IMR-90 (cell line): ENCODE data around the gene VEGFC. TPM values are rescaled to one million over a fixed set of nuclear protein-coding genes. Genes with fewer than 3 reads are reported as not detected.

Experiments used
- ATAC-seq: fragments of 200-7000 bp; cut with Tn5 transposase; 2 replicates; pipeline ENCODE4 v1.9.1; 2020; ENCODE audit warnings: low read depth, mild to moderate bottlenecking, moderate library complexity
- BruUV-seq: library from RNA; stranded (reverse); fragments of 400-500 nt; replicated peaks from 2 replicates; lab custom pipeline; 2021; lab: Mats Ljungman, UMichigan
- CTCF ChIA-PET: fragments of 300-600 bp; formaldehyde crosslinking; extraction: SDS; loops from one replicate; lab custom pipeline; 2021; ENCODE audit warnings: antibody characterized with exemption; lab: Yijun Ruan, JAX
- POLR2A ChIA-PET: fragments of 300-600 bp; sonication (Branson Sonifier 250); formaldehyde crosslinking; loops from one replicate; lab custom pipeline; 2022; ENCODE audit warnings: antibody characterized with exemption; ENCODE audit not compliant: unreplicated experiment; lab: Charles Lee
- DNase-seq: peaks from one replicate; pipeline ENCODE4 v3.0.0; 2013
- H2AFZ ChIP-seq: replicated peaks from 2 replicates; pipeline ENCODE3; 2013; ENCODE audit warnings: low read length, mild to moderate bottlenecking; ENCODE audit not compliant: poor library complexity
- H2AK5ac ChIP-seq: 2 replicates; pipeline ENCODE4 v1.6.1; 2013; ENCODE audit warnings: low read depth, low read length, inconsistent platforms
- H2AK9ac ChIP-seq: replicated peaks from 2 replicates; pipeline ENCODE3; 2013; ENCODE audit warnings: mild to moderate bottlenecking, low read depth, low read length, moderate library complexity; ENCODE audit not compliant: poor library complexity
- H2BK120ac ChIP-seq: 2 replicates; pipeline ENCODE4 v1.6.1; 2013; ENCODE audit warnings: low read depth, low read length, inconsistent platforms
- H2BK15ac ChIP-seq: 3 replicates; pipeline ENCODE4 v1.6.1; 2013; ENCODE audit warnings: low read depth, low read length, inconsistent platforms
- H2BK20ac ChIP-seq: 2 replicates; pipeline ENCODE4 v1.6.1; 2013; ENCODE audit warnings: low read depth, mild to moderate bottlenecking, inconsistent platforms, low read length, moderate library complexity
- H2BK5ac ChIP-seq: 2 replicates; pipeline ENCODE4 v1.6.1; 2013; ENCODE audit warnings: mild to moderate bottlenecking, low read depth, low read length, inconsistent platforms; ENCODE audit not compliant: poor library complexity, severe bottlenecking
- H3K14ac ChIP-seq: replicated peaks from 2 replicates; pipeline ENCODE4 v1.6.1; 2013; ENCODE audit warnings: low read depth, low read length, inconsistent platforms
- H3K18ac ChIP-seq: 2 replicates; pipeline ENCODE4 v1.6.1; 2013; ENCODE audit warnings: low read depth, low read length, control low read depth
- H3K23ac ChIP-seq: 2 replicates; pipeline ENCODE4 v1.6.1; 2013; ENCODE audit warnings: low read depth, low read length, inconsistent platforms
- H3K27ac ChIP-seq: 2 replicates; pipeline ENCODE4 v1.5.1; 2013; ENCODE audit warnings: mild to moderate bottlenecking, control low read depth, low read length; ENCODE audit not compliant: insufficient read depth
- H3K27me3 ChIP-seq: 2 replicates; pipeline ENCODE4 v1.6.1; 2013; ENCODE audit warnings: low read length; ENCODE audit not compliant: control insufficient read depth, insufficient read depth
- H3K36me3 ChIP-seq: 2 replicates; pipeline ENCODE4 v1.6.1; 2013; ENCODE audit warnings: low read length, mixed read lengths; ENCODE audit not compliant: control insufficient read depth, insufficient read depth
- H3K4ac ChIP-seq: 2 replicates; pipeline ENCODE4 v1.6.1; 2013; ENCODE audit warnings: low read depth, low read length, inconsistent platforms
- H3K4me1 ChIP-seq: 2 replicates; pipeline ENCODE4 v1.6.1; 2013; ENCODE audit warnings: low read length, mixed read lengths; ENCODE audit not compliant: control insufficient read depth, insufficient read depth
- H3K4me2 ChIP-seq: 2 replicates; pipeline ENCODE4 v1.6.1; 2013; ENCODE audit warnings: low read depth, mild to moderate bottlenecking, control low read depth, low read length, moderate library complexity
- H3K4me3 ChIP-seq: 2 replicates; pipeline ENCODE4 v1.5.1; 2013; ENCODE audit warnings: low read depth, mild to moderate bottlenecking, control low read depth, low read length, moderate library complexity; ENCODE audit not compliant: insufficient read depth
- H3K56ac ChIP-seq: 2 replicates; pipeline ENCODE4 v1.6.1; 2013; ENCODE audit warnings: low read length, inconsistent platforms; ENCODE audit not compliant: insufficient read depth; ENCODE audit errors: extremely low read depth
- H3K79me1 ChIP-seq, 2 experiments: 2 replicates each; pipeline ENCODE4 v1.6.1; 2013; ENCODE audit warnings: low read length in 2 of 2, inconsistent platforms in 1 of 2, low read depth in 1 of 2
- H3K9ac ChIP-seq: 2 replicates; pipeline ENCODE4 v1.6.1; 2013; ENCODE audit warnings: low read depth, low read length, control low read depth
- H3K9me1 ChIP-seq: 2 replicates; pipeline ENCODE4 v1.6.1; 2013; ENCODE audit warnings: low read length, inconsistent platforms; ENCODE audit not compliant: insufficient read depth
- H3K9me3 ChIP-seq: 2 replicates; pipeline ENCODE4 v1.6.1; 2013; ENCODE audit warnings: low read length; ENCODE audit not compliant: control insufficient read depth, insufficient read depth
- H4K20me1 ChIP-seq: 2 replicates; pipeline ENCODE4 v1.6.1; 2013; ENCODE audit warnings: low read length, inconsistent platforms; ENCODE audit not compliant: insufficient read depth
- H4K5ac ChIP-seq: 2 replicates; pipeline ENCODE4 v1.6.1; 2013; ENCODE audit warnings: mild to moderate bottlenecking, low read depth, low read length, control low read depth
- H4K8ac ChIP-seq, 2 experiments: 2 replicates each; pipeline ENCODE4 v1.6.1; 2013; ENCODE audit warnings: low read depth in 2 of 2, low read length in 2 of 2, control low read depth in 1 of 2, inconsistent platforms in 1 of 2
- H4K91ac ChIP-seq: 2 replicates; pipeline ENCODE4 v1.6.1; 2013; ENCODE audit warnings: low read depth, low read length, inconsistent platforms; ENCODE audit not compliant: insufficient read depth
- BHLHE40 ChIP-seq: fragments of 150-350 bp; IDR thresholded peaks from 2 replicates; pipeline ENCODE4 v1.6.1; 2016; ENCODE audit warnings: mild to moderate bottlenecking, low read depth, low read length
- CEBPB ChIP-seq: IDR thresholded peaks from 2 replicates; pipeline ENCODE4 v1.6.1; 2012; ENCODE audit warnings: low read depth, low read length, improper control_type of control experiment
- CHD1 ChIP-seq: IDR thresholded peaks from 2 replicates; pipeline ENCODE4 v1.6.1; 2012; ENCODE audit warnings: low read depth, low read length, improper control_type of control experiment
- FOS ChIP-seq: fragments of 150-350 bp; IDR thresholded peaks from 2 replicates; pipeline ENCODE4 v1.6.1; 2016; ENCODE audit warnings: low read depth, low read length
- MAFK ChIP-seq: IDR thresholded peaks from 2 replicates; pipeline ENCODE4 v1.6.1; 2012; ENCODE audit warnings: low read depth, low read length, improper control_type of control experiment
- MAZ ChIP-seq: IDR thresholded peaks from 2 replicates; pipeline ENCODE4 v1.6.1; 2012; ENCODE audit warnings: low read depth, mild to moderate bottlenecking, low read length, improper control_type of control experiment, moderate library complexity, borderline replicate concordance
- MXI1 ChIP-seq: IDR thresholded peaks from 2 replicates; pipeline ENCODE4 v1.6.1; 2012; ENCODE audit warnings: low read depth, mild to moderate bottlenecking, low read length, moderate library complexity, borderline replicate concordance
- NFE2L2 ChIP-seq: fragments of 150-350 bp; IDR thresholded peaks from 2 replicates; pipeline ENCODE4 v1.6.1; 2016; ENCODE audit warnings: low read depth, mild to moderate bottlenecking, low read length
- POLR2A ChIP-seq: IDR thresholded peaks from 2 replicates; pipeline ENCODE4 v1.6.1; 2012; ENCODE audit warnings: mild to moderate bottlenecking, low read depth, low read length
- RAD21 ChIP-seq: IDR thresholded peaks from 2 replicates; pipeline ENCODE4 v1.6.1; 2012; ENCODE audit warnings: low read length, improper control_type of control experiment
- RCOR1 ChIP-seq: IDR thresholded peaks from 2 replicates; pipeline ENCODE4 v1.6.1; 2012; ENCODE audit warnings: mild to moderate bottlenecking, low read length, improper control_type of control experiment; ENCODE audit not compliant: insufficient replicate concordance
- RFX5 ChIP-seq: IDR thresholded peaks from 2 replicates; pipeline ENCODE4 v1.8.0; 2012; ENCODE audit warnings: low read depth, mild to moderate bottlenecking, low read length, moderate library complexity
- SMC3 ChIP-seq: fragments of 150-350 bp; IDR thresholded peaks from 2 replicates; pipeline ENCODE4 v1.6.1; 2016; ENCODE audit warnings: low read depth, mild to moderate bottlenecking, antibody characterized with exemption, low read length, moderate library complexity
- WGBS, 2 experiments: methylation state at CpG; one replicate each; pipeline versions ENCODE4 v1.1.5 to v1.1.7; 2013; ENCODE audit warnings: missing lambda C conversion rate in 2 of 2; ENCODE audit not compliant: insufficient read length in 1 of 2; ENCODE audit errors: extremely low coverage in 2 of 2; 5-methylcytosine and 5-hydroxymethylcytosine counted together
- dilution Hi-C: fragments of 300-500 bp; cut with HindIII; formaldehyde crosslinking; loops from one replicate; pipeline ENCODE4 v1.14.3; 2018; ENCODE audit warnings: low sequenced_read_pairs; ENCODE audit not compliant: unreplicated experiment
- in situ Hi-C: fragments of 300-500 bp; cut with MboI; formaldehyde crosslinking; loops from 3 replicates; pipeline ENCODE4 v1.14.3; 2019; ENCODE audit warnings: low sequenced_read_pairs, inconsistent platforms, mixed read lengths
- intact Hi-C: fragments of 100-400 bp; cut with micrococcal nuclease; formaldehyde crosslinking; loops from 2 replicates; pipeline ENCODE4 v1.10.0; 2022
- polyA plus RNA-seq, 3 experiments: library from polyadenylated mRNA; depleted of rRNA; stranded (reverse); fragments of >200 nt; gene quantifications; 2 replicates each; pipeline ENCODE4 v1.2.3, GENCODE V29; 2012; ENCODE audit warnings: low replicate concordance in 1 of 3
- total RNA-seq: library from RNA; depleted of rRNA; stranded (reverse); fragments of >200 nt; gene quantifications from 2 replicates; pipeline ENCODE4 v1.2.3, GENCODE V29; 2012
- TF ChIP-seq, protein P1 (sequence below): conservative IDR thresholded peaks from 2 replicates; pipeline ENCODE4 v1.5.1; 2012; ENCODE audit warnings: mild to moderate bottlenecking, low read depth, low read length, improper control_type of control experiment

The VEGFC gene
- total and polyA plus RNA-seq, 2 of the 4 experiments (the other 2 are of a cell fraction), result 22.9 to 49.7 TPM

DNA sequence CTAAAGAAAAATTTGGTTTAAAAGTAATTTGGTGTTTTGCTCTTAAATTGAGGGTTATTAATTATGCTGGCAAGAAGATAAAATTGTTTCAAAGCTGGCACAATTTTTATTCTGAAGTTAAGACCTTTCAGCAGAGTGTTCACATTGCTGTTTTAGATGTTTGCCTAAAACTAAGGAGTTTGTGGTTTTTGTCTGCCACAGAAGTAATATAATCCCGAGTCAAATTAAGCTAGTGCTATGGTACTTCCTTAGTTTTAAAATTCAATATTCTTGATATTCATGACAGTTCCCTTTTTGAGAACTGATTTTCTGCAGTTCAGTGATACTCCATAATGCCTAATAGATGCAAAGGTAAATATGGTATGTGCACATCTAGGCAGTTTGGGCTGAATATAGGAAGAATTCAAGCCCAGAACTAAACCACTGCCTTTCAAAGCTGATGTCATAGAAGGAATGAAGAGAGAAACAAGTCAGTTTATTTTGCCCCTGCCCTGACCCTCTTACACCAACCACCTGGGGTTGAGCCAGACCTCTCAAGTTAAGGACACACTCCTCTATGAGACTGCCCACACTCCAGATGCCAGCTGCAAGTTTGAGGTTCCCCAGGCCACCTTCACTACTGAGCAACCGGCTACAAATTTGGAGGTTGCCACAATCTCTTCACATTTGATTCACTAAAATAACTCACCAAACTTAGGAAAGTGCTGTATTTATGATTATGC lies 32.1 kb upstream of the VEGFC start (continued):
- TF ChIP-seq RCOR1 (no peak), CHD1 (no peak)

GRCh38 chr4:176818531-176818930 lies 25.8 kb upstream of the VEGFC start:
- Histone ChIP-seq H4K5ac (no peak overlapping the region; the same call in 1 of the 2 replicates), H3K4ac (no peak overlapping the region), H3K23ac (no peak overlapping the region), H2BK120ac (peak overlapping the region; percentile 46; the same call in 1 of the 2 replicates), H3K4me2 (peak overlapping the region; percentile 50; the same call in 1 of the 2 replicates), H3K9me3 (no peaks in the 10 kb centered on the region), H3K79me1 (peaks cover 0 to 5% of the 10 kb centered on the region in 2 experiments; a peak in 1 of 4 replicates), H2AFZ (no peak overlapping the region), H4K91ac (no peak overlapping the region; the same call in 1 of the 2 replicates), H3K9ac (no peak overlapping the region), H3K4me1 (no peaks in the 10 kb centered on the region; the same call in 1 of the 2 replicates), H3K36me3 (no peaks in the 10 kb centered on the region), H3K4me3 (no peak overlapping the region), H3K9me1 (peaks cover 5% of the 10 kb centered on the region), H3K18ac (no peak overlapping the region), H2BK15ac (no peak overlapping the region), H4K8ac (peak overlapping the region in 1 of 2 experiments; percentile 70; a peak in 2 of 4 replicates), H3K27me3 (no peaks in the 10 kb centered on the region), H2BK5ac (peak overlapping the region; percentile 32), H2BK20ac (peak overlapping the region; percentile 20; the same call in 1 of the 2 replicates), H3K56ac (no peak overlapping the region), H2AK9ac (no peak overlapping the region), H3K27ac (no peak overlapping the region), H4K20me1 (no peaks in the 10 kb centered on the region), H2AK5ac (no peak overlapping the region), H3K14ac (peak overlapping the region; percentile 82; the same call in 1 of the 2 replicates)
- WGBS, 2 experiments, result no CpG with 5 or more reads among the region's 1 CpG
- peak; percentile 21; the same call in 1 of the 2 replicates for ATAC-seq
- POLR2A ChIA-PET, result no interaction called here
- no TSS peak for BruUV-seq
- intact Hi-C loops (no loop called here), in situ Hi-C loops (no loop called here), dilution Hi-C loops (no loop called here)
- DNase-seq, result peak; percentile 22
- CTCF ChIA-PET, result no interaction called here
- TF ChIP-seq RCOR1 (no peak), CEBPB (no peak), MXI1 (no peak), MAZ (no peak), MAFK (no peak), CHD1 (no peak), RAD21 (no peak), NFE2L2 (no peak), BHLHE40 (no peak), FOS (no peak), POLR2A (no peak), SMC3 (no peak), RFX5 (no peak)
- TF ChIP-seq, protein P1, sequence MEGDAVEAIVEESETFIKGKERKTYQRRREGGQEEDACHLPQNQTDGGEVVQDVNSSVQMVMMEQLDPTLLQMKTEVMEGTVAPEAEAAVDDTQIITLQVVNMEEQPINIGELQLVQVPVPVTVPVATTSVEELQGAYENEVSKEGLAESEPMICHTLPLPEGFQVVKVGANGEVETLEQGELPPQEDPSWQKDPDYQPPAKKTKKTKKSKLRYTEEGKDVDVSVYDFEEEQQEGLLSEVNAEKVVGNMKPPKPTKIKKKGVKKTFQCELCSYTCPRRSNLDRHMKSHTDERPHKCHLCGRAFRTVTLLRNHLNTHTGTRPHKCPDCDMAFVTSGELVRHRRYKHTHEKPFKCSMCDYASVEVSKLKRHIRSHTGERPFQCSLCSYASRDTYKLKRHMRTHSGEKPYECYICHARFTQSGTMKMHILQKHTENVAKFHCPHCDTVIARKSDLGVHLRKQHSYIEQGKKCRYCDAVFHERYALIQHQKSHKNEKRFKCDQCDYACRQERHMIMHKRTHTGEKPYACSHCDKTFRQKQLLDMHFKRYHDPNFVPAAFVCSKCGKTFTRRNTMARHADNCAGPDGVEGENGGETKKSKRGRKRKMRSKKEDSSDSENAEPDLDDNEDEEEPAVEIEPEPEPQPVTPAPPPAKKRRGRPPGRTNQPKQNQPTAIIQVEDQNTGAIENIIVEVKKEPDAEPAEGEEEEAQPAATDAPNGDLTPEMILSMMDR, result no peak
